Measurements from ENCODE around the gene KDR. TPM values are rescaled to one million over a fixed set of nuclear protein-coding genes. Genes with fewer than 3 reads are reported as not detected.

The KDR gene
- total and polyA plus RNA-seq, 4 donors: 6.1 to 39.1 (median 24.6) TPM

- 62% methylated on average over 6 of the region's 6 CpGs for WGBS
- no peak for DNase-seq (ENCODE audit: low spot score)
- H3K27me3 ChIP-seq (ENCODE audit: control insufficient read depth in 4 of 4, insufficient read depth in 4 of 4, low read length in 3 of 4): no peaks in the 10 kb centered on the region
- H3K9me3 ChIP-seq (ENCODE audit: control insufficient read depth in 4 of 4, low read length in 3 of 4): no peaks in the 10 kb centered on the region
- TF ChIP-seq RXRA (IDR thresholded peaks at IDR 0.05) (no peak), HNF4G (IDR thresholded peaks at IDR 0.05) (no peak), EGR1 (IDR thresholded peaks at IDR 0.05; ENCODE audit: low read depth in 2 of 2) (no peak), JUND (IDR thresholded peaks at IDR 0.05) (no peak)
- TF ChIP-seq, protein P1, sequence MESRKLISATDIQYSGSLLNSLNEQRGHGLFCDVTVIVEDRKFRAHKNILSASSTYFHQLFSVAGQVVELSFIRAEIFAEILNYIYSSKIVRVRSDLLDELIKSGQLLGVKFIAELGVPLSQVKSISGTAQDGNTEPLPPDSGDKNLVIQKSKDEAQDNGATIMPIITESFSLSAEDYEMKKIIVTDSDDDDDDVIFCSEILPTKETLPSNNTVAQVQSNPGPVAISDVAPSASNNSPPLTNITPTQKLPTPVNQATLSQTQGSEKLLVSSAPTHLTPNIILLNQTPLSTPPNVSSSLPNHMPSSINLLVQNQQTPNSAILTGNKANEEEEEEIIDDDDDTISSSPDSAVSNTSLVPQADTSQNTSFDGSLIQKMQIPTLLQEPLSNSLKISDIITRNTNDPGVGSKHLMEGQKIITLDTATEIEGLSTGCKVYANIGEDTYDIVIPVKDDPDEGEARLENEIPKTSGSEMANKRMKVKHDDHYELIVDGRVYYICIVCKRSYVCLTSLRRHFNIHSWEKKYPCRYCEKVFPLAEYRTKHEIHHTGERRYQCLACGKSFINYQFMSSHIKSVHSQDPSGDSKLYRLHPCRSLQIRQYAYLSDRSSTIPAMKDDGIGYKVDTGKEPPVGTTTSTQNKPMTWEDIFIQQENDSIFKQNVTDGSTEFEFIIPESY (IDR thresholded peaks at IDR 0.05): no peak
- H3K36me3 ChIP-seq (ENCODE audit: control insufficient read depth in 4 of 4, insufficient read depth in 3 of 4, low read depth in 1 of 4, low read length in 3 of 4): no peaks in the 10 kb centered on the region
- H3K4me3 ChIP-seq (ENCODE audit: low read depth in 1 of 3, low read length in 3 of 3): no peak overlapping the region
- no peak overlapping the region for H3K27ac ChIP-seq (ENCODE audit: low read depth in 1 of 2, low read length in 2 of 2)
- no peak overlapping the region for H3K9ac ChIP-seq (ENCODE audit: low read depth in 1 of 2, low read length in 2 of 2)
- H3K4me1 ChIP-seq (ENCODE audit: control insufficient read depth in 4 of 4, insufficient read depth in 4 of 4, low read length in 3 of 4): no peaks in the 10 kb centered on the region
Measured at GRCh38 chr4:55170462-55170861, 45.1 kb upstream of the KDR start.

DNA sequence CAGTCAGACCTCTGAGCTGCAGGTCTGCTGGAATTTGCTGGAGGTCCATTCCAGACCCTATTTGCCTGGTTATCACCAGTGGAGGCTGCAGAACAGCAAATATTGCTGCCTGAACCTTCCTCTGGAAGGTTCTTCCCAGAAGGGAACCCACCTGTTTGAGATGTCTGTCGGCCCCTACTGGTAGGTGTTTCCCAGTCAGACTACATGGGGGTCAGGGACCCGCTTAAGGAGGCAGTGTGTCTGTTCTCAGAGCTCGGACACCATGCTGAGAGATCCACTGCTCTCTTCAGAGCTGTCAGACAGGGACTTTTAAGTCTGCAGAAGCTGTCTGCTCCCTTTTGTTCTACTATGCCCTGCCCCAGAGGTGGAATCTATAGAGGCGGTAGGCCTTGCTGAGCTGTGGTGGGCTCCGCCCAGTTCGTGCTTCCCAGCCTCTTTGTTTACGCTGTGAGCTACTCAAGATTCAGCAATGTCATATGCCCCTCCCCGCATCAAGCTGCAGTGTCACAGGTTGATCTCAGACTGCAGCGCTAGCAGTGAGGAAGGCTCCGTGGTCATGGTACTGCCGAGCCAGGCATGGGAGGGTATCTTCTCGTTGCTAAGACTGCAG lies 44.1 kb upstream of the KDR start:
- 34% methylated on average over 12 of the region's 12 CpGs for WGBS
- no peak for DNase-seq (ENCODE audit: low spot score)
- Histone ChIP-seq H3K36me3 (ENCODE audit: control insufficient read depth in 4 of 4, insufficient read depth in 3 of 4, low read depth in 1 of 4, low read length in 3 of 4) (no peaks in the 10 kb centered on the region), H3K9me3 (ENCODE audit: control insufficient read depth in 4 of 4, low read length in 3 of 4) (no peaks in the 10 kb centered on the region), H3K27ac (ENCODE audit: low read depth in 1 of 2, low read length in 2 of 2) (no peak overlapping the region), H3K27me3 (ENCODE audit: control insufficient read depth in 4 of 4, insufficient read depth in 4 of 4, low read length in 3 of 4) (no peaks in the 10 kb centered on the region), H3K4me1 (ENCODE audit: control insufficient read depth in 4 of 4, insufficient read depth in 4 of 4, low read length in 3 of 4) (no peaks in the 10 kb centered on the region), H3K4me3 (ENCODE audit: low read depth in 1 of 3, low read length in 3 of 3) (no peak overlapping the region), H3K9ac (ENCODE audit: low read depth in 1 of 2, low read length in 2 of 2) (no peak overlapping the region)
- TF ChIP-seq HNF4A (conservative IDR thresholded peaks at IDR 0.05) (no peak), FOXA1 (IDR thresholded peaks at IDR 0.05) (no peak), GABPA (IDR thresholded peaks at IDR 0.05 in 1 of 2, conservative IDR thresholded peaks at IDR 0.05 in 1 of 2) (no peak), TAF1 (conservative IDR thresholded peaks at IDR 0.05) (no peak), YY1 (IDR thresholded peaks at IDR 0.05) (no peak), SP1 (IDR thresholded peaks at IDR 0.05) (no peak), NR2F2 (IDR thresholded peaks at IDR 0.05) (no peak), FOXA2 (IDR thresholded peaks at IDR 0.05) (no peak), EGR1 (IDR thresholded peaks at IDR 0.05; ENCODE audit: low read depth in 2 of 2) (no peak), JUND (IDR thresholded peaks at IDR 0.05) (no peak), RXRA (IDR thresholded peaks at IDR 0.05) (no peak), RAD21 (IDR thresholded peaks at IDR 0.05) (no peak), HNF4G (IDR thresholded peaks at IDR 0.05) (no peak), MAX (IDR thresholded peaks at IDR 0.05) (no peak)
- TF ChIP-seq, protein P1 (IDR thresholded peaks at IDR 0.05): no peak
- TF ChIP-seq, protein P2, sequence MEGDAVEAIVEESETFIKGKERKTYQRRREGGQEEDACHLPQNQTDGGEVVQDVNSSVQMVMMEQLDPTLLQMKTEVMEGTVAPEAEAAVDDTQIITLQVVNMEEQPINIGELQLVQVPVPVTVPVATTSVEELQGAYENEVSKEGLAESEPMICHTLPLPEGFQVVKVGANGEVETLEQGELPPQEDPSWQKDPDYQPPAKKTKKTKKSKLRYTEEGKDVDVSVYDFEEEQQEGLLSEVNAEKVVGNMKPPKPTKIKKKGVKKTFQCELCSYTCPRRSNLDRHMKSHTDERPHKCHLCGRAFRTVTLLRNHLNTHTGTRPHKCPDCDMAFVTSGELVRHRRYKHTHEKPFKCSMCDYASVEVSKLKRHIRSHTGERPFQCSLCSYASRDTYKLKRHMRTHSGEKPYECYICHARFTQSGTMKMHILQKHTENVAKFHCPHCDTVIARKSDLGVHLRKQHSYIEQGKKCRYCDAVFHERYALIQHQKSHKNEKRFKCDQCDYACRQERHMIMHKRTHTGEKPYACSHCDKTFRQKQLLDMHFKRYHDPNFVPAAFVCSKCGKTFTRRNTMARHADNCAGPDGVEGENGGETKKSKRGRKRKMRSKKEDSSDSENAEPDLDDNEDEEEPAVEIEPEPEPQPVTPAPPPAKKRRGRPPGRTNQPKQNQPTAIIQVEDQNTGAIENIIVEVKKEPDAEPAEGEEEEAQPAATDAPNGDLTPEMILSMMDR (IDR thresholded peaks at IDR 0.05; ENCODE audit: low read depth, low read length, missing input control): no peak
- TF ChIP-seq, protein P3, sequence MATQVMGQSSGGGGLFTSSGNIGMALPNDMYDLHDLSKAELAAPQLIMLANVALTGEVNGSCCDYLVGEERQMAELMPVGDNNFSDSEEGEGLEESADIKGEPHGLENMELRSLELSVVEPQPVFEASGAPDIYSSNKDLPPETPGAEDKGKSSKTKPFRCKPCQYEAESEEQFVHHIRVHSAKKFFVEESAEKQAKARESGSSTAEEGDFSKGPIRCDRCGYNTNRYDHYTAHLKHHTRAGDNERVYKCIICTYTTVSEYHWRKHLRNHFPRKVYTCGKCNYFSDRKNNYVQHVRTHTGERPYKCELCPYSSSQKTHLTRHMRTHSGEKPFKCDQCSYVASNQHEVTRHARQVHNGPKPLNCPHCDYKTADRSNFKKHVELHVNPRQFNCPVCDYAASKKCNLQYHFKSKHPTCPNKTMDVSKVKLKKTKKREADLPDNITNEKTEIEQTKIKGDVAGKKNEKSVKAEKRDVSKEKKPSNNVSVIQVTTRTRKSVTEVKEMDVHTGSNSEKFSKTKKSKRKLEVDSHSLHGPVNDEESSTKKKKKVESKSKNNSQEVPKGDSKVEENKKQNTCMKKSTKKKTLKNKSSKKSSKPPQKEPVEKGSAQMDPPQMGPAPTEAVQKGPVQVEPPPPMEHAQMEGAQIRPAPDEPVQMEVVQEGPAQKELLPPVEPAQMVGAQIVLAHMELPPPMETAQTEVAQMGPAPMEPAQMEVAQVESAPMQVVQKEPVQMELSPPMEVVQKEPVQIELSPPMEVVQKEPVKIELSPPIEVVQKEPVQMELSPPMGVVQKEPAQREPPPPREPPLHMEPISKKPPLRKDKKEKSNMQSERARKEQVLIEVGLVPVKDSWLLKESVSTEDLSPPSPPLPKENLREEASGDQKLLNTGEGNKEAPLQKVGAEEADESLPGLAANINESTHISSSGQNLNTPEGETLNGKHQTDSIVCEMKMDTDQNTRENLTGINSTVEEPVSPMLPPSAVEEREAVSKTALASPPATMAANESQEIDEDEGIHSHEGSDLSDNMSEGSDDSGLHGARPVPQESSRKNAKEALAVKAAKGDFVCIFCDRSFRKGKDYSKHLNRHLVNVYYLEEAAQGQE (IDR thresholded peaks at IDR 0.05): no peak
- TF ChIP-seq, protein P4, sequence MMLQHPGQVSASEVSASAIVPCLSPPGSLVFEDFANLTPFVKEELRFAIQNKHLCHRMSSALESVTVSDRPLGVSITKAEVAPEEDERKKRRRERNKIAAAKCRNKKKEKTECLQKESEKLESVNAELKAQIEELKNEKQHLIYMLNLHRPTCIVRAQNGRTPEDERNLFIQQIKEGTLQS (IDR thresholded peaks at IDR 0.05): no peak
